OCI-LY1 (cell line): Measurements from ENCODE around the gene DOCK2.

Experiments used
- EZH2 ChIP-seq: fragments of 200-600 bp; sonication (generic), shearing (Covaris generic); IDR thresholded peaks from 2 replicates; pipeline ENCODE4 v1.8.0; 2017; ENCODE audit warnings: borderline replicate concordance, mixed run types, mild to moderate bottlenecking, antibody characterized with exemption, low read length, moderate library complexity, mixed read lengths
- TF ChIP-seq, protein P1 (sequence below): fragments of 200-600 bp; sonication (generic), shearing (Covaris generic); IDR thresholded peaks from 2 replicates; pipeline ENCODE4 v1.5.1; 2017; ENCODE audit warnings: mild to moderate bottlenecking, antibody characterized with exemption, low read length, moderate library complexity, mixed read lengths

DNA sequence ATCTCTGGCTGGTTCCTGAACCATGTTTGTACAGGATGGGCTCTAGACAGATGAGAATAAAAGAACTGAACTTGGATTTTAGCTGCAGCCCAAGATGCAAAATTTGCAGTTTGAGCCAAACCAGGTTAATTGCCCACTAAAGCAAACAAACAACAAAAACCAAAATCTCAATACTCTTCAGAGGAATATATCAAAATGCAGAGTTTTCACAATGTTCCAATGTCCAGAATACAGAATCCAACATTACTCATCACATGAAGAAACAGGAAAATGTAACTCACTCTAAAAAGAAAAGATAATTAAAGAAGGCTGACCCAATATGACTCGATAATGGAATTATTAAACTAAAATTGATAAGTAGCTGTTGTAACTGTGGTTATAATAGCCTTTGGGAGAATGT, 489.0 kb downstream of the DOCK2 start:
- TF ChIP-seq, protein P1, sequence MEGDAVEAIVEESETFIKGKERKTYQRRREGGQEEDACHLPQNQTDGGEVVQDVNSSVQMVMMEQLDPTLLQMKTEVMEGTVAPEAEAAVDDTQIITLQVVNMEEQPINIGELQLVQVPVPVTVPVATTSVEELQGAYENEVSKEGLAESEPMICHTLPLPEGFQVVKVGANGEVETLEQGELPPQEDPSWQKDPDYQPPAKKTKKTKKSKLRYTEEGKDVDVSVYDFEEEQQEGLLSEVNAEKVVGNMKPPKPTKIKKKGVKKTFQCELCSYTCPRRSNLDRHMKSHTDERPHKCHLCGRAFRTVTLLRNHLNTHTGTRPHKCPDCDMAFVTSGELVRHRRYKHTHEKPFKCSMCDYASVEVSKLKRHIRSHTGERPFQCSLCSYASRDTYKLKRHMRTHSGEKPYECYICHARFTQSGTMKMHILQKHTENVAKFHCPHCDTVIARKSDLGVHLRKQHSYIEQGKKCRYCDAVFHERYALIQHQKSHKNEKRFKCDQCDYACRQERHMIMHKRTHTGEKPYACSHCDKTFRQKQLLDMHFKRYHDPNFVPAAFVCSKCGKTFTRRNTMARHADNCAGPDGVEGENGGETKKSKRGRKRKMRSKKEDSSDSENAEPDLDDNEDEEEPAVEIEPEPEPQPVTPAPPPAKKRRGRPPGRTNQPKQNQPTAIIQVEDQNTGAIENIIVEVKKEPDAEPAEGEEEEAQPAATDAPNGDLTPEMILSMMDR = no peak
- TF ChIP-seq EZH2 = no peak
